GM06990 (cell line): ENCODE results near the gene ZFP57.

Experiments
- DNase-seq: peaks from one replicate; pipeline ENCODE4 v3.0.0-alpha.2; 2011; ENCODE audit not compliant: insufficient read length; ENCODE audit errors: extremely low read depth
- H3K27me3 ChIP-seq: replicated peaks from 2 replicates; pipeline ENCODE4 v1.6.0; 2011; ENCODE audit warnings: low read length; ENCODE audit not compliant: control insufficient read depth, insufficient read depth
- H3K36me3 ChIP-seq: 2 replicates; pipeline ENCODE4 v1.5.1; 2011; ENCODE audit warnings: low read length; ENCODE audit not compliant: control insufficient read depth, insufficient read depth
- H3K4me3 ChIP-seq: replicated peaks from 2 replicates; pipeline ENCODE4 v1.5.1; 2011; ENCODE audit warnings: low read depth, mild to moderate bottlenecking, control low read depth, low read length
- CTCF ChIP-seq: IDR thresholded peaks from 2 replicates; pipeline ENCODE4 v1.5.1; 2011; ENCODE audit warnings: low read length, control low read depth, mild to moderate bottlenecking, inconsistent platforms; ENCODE audit not compliant: insufficient read depth, poor library complexity, severe bottlenecking

Gene ZFP57

GRCh38 chr6:29723262-29723665 is 42.3 kb upstream of the ZFP57 start, which contains the start of gene HLA-F:
HLA-F (plus strand) TSS chr6:29723434; CDS start chr6:29723464, 30 bp downstream.
- no peaks in the 10 kb centered on the region for H3K27me3 ChIP-seq
- peak; percentile 79 for DNase-seq

GRCh38 chr6:29720863-29721262 is 39.9 kb upstream of the ZFP57 start:
- H3K4me3 ChIP-seq, result no peak overlapping the region
- TF ChIP-seq CTCF, result peak; percentile 45
- no peak for DNase-seq
- no peaks in the 10 kb centered on the region for H3K27me3 ChIP-seq
- H3K36me3 ChIP-seq, result peaks cover 14% of the 10 kb centered on the region

More at GRCh38 chr6:29723262-29723665, 42.3 kb upstream of the ZFP57 start, which contains the start of gene HLA-F:
- H3K36me3 ChIP-seq, result peaks cover 29% of the 10 kb centered on the region
- peak within 1 kb of the TSS; percentile 100 for H3K4me3 ChIP-seq
- TF ChIP-seq CTCF, result peak; percentile 2

- no peak for TF ChIP-seq CTCF
- no peaks in the 10 kb centered on the region for H3K27me3 ChIP-seq
- DNase-seq, result no peak
- H3K36me3 ChIP-seq, result no peaks in the 10 kb centered on the region
- no peak overlapping the region for H3K4me3 ChIP-seq
These were observed 29.5 kb upstream of the ZFP57 start for GRCh38 chr6:29710281-29710941.

GRCh38 chr6:29709188-29709587 is 28.2 kb upstream of the ZFP57 start:
- Histone ChIP-seq H3K4me3 (peak overlapping the region; percentile 0; the same call in 1 of the 2 replicates), H3K36me3 (no peaks in the 10 kb centered on the region), H3K27me3 (no peaks in the 10 kb centered on the region)
- TF ChIP-seq CTCF, result no peak
- no peak for DNase-seq

- Histone ChIP-seq H3K27me3 (no peaks in the 10 kb centered on the region), H3K36me3 (no peaks in the 10 kb centered on the region), H3K4me3 (peak overlapping the region; percentile 0; the same call in 1 of the 2 replicates)
- no peak for DNase-seq
- no peak for TF ChIP-seq CTCF
These were observed 27.7 kb upstream of the ZFP57 start for GRCh38 chr6:29708432-29709179.
